Measurements from ENCODE around the gene RASIP1.
"Not testable (repeated sequence)": the region's sequence is repeated elsewhere in the genome, so short reads cannot be mapped to it uniquely, and the experiment has no call there.

The RASIP1 gene

DNA sequence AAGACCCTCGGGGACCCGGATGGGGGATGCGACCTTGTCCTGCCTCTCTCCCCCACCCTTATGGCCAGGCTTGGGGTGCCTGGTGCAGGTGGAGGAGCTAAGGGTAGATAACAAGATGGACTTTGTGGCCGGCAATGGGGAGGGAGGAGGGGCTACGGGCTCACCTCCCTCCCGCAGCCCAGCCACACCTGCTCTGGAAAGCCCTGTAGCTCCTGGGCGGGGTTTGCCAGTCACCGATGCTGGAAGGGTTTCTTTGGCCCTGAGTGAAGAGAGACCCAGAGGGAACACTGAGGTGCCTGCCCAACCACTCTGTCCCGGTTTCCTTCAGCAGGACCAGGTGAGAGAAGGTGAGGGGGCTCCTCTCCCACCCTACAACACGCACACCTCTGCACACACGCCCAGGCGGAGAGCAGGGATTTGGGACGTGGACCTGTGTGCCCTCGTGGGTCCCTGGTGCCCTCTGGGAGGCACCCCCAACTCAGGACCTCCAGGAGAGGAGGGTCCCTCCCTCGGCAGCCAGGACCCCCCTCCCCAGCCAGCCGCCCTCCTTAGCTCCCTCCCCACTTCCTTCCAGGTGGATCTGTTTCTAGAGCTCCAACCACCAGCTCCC, 44.6 kb downstream of the RASIP1 start, which contains the start of gene FUT2:
FUT2 (plus strand) TSS at position 229 of the 610 bp plus-strand sequence. CDS start 6,986 bp downstream, outside the sequence.
- no peak for DNase-seq (ENCODE audit: low read depth, low spot score)
- Histone ChIP-seq H3K9me3 (ENCODE audit: insufficient read depth, low read length) (no peaks in the 10 kb centered on the region), H3K4me3 (ENCODE audit: insufficient read length, low read depth) (peak within 1 kb of the TSS; percentile 71), H3K27me3 (ENCODE audit: insufficient read depth, insufficient read length) (no peaks in the 10 kb centered on the region), H3K36me3 (ENCODE audit: insufficient read depth, insufficient read length, low read length) (no peaks in the 10 kb centered on the region), H3K4me1 (ENCODE audit: insufficient read depth, insufficient read length) (peaks cover 5% of the 10 kb centered on the region), H3K9ac (ENCODE audit: insufficient read length, low read depth) (peak within 1 kb of the TSS; percentile 76)
- TF ChIP-seq SUZ12 (IDR thresholded peaks at IDR 0.05; ENCODE audit: extremely low read depth, insufficient read depth, insufficient read length) (no peak), YY1 (IDR thresholded peaks at IDR 0.05; ENCODE audit: insufficient read depth, insufficient read length) (no peak), ZNF274 (IDR thresholded peaks at IDR 0.05; ENCODE audit: low read depth, low read length) (no peak)

DNA sequence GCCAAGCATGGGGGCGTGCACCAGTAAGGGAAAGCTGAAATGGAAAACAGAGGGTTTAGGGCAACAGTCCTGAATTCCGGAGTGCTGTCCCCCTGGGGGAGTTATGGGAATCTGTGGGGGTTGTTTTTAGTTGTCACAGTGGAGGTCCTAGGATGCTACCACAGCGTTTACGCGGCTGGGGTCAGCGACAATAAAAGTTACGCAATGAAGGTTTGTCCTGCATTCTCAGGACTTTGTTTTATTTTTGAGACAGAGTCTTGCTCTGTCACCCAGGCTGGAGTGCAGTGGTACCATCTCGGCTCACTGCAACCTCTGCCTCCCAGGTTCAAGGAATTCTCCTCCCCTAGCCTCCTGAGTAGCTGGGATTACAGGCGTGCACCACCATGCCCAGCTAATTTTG, 46.8 kb downstream of the RASIP1 start:
- not testable (repeated sequence) for H3K9me3 ChIP-seq (ENCODE audit: insufficient read depth, low read length); DNase-seq (ENCODE audit: low read depth, low spot score); H3K4me3 ChIP-seq (ENCODE audit: insufficient read length, low read depth); H3K9ac ChIP-seq (ENCODE audit: insufficient read length, low read depth); H3K36me3 ChIP-seq (ENCODE audit: insufficient read depth, insufficient read length, low read length); H3K4me1 ChIP-seq (ENCODE audit: insufficient read depth, insufficient read length); H3K27me3 ChIP-seq (ENCODE audit: insufficient read depth, insufficient read length)

DNA sequence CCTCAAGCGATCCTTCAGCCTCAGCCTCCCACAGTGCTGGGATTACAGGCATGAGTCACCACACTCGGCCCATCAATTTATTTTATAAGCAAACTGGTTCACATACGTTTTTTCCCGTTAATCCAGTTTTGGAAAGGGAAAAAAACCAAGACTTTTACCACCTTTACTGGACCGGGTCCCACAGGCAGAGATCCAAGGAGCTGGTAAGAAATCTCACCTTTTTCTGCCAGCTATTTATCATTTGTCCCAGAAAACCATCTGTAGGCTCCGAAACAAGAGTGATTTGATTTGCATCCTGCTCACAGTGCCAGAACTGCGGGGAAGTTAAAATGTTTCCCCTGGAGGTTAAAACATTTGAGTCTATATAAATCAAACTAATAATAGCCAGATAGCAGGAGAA, 51.0 kb downstream of the RASIP1 start:
- Histone ChIP-seq H3K4me1 (ENCODE audit: insufficient read depth, insufficient read length) (peaks cover 2% of the 10 kb centered on the region), H3K4me3 (ENCODE audit: insufficient read length, low read depth) (no peak overlapping the region), H3K9me3 (ENCODE audit: insufficient read depth, low read length) (no peaks in the 10 kb centered on the region), H3K9ac (ENCODE audit: insufficient read length, low read depth) (no peak overlapping the region), H3K36me3 (ENCODE audit: insufficient read depth, insufficient read length, low read length) (no peaks in the 10 kb centered on the region), H3K27me3 (ENCODE audit: insufficient read depth, insufficient read length) (no peaks in the 10 kb centered on the region)
- DNase-seq (ENCODE audit: low read depth, low spot score), result no peak
- TF ChIP-seq ZNF274 (IDR thresholded peaks at IDR 0.05; ENCODE audit: low read depth, low read length), result no peak
- TF ChIP-seq SUZ12 (IDR thresholded peaks at IDR 0.05; ENCODE audit: extremely low read depth, insufficient read depth, insufficient read length), result no peak
- no peak for TF ChIP-seq YY1 (IDR thresholded peaks at IDR 0.05; ENCODE audit: insufficient read depth, insufficient read length)

DNA sequence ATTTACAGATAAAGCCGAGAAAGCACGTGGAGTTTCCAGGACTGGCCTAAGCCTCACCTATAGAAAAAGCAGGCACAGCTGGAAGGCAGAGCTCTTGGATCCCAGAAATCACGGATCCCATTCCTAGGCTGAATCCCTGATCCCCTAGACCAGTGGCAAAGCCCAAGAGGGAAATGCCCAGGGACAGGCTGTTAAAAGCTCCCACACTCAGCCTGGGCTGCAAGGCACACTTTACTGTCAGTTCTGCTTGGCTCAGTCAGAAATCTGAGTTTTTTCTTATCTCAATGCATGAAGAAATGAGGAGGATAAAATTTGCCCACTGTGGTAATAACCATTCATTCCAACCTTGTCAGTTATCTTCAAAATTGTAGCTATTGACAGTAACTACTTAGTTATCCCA, 52.6 kb downstream of the RASIP1 start:
- TF ChIP-seq ZNF274 (IDR thresholded peaks at IDR 0.05; ENCODE audit: low read depth, low read length), result no peak
- TF ChIP-seq YY1 (IDR thresholded peaks at IDR 0.05; ENCODE audit: insufficient read depth, insufficient read length), result no peak
- TF ChIP-seq SUZ12 (IDR thresholded peaks at IDR 0.05; ENCODE audit: extremely low read depth, insufficient read depth, insufficient read length), result no peak
- no peaks in the 10 kb centered on the region for H3K36me3 ChIP-seq (ENCODE audit: insufficient read depth, insufficient read length, low read length)
- no peak for DNase-seq (ENCODE audit: low read depth, low spot score)
- H3K9me3 ChIP-seq (ENCODE audit: insufficient read depth, low read length), result no peaks in the 10 kb centered on the region
- no peak overlapping the region for H3K9ac ChIP-seq (ENCODE audit: insufficient read length, low read depth)
- no peaks in the 10 kb centered on the region for H3K27me3 ChIP-seq (ENCODE audit: insufficient read depth, insufficient read length)
- no peak overlapping the region for H3K4me3 ChIP-seq (ENCODE audit: insufficient read length, low read depth)
- peaks cover 4% of the 10 kb centered on the region for H3K4me1 ChIP-seq (ENCODE audit: insufficient read depth, insufficient read length)

DNA sequence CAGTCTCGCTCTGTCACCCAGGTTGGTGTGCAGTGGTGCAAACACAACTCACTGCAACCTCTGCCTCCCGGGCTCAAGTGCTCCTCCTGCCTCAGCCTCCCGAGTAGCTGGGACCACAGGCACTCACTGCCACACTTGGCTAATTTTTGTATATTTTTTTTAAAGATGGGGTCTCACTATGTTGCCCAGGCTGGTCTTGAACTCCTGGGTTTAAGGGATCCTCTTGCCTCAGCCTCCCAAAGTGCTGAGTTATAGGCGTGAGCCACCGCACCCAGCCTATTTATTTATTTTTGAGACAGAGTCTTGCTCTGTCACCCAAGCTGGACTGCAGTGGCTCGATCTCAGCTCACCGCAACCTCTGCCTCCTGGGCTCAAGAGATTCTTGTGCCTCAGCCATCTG, 53.8 kb downstream of the RASIP1 start:
- H3K4me3 ChIP-seq (ENCODE audit: insufficient read length, low read depth); H3K4me1 ChIP-seq (ENCODE audit: insufficient read depth, insufficient read length); H3K27me3 ChIP-seq (ENCODE audit: insufficient read depth, insufficient read length); DNase-seq (ENCODE audit: low read depth, low spot score); H3K9me3 ChIP-seq (ENCODE audit: insufficient read depth, low read length); H3K36me3 ChIP-seq (ENCODE audit: insufficient read depth, insufficient read length, low read length); H3K9ac ChIP-seq (ENCODE audit: insufficient read length, low read depth): not testable (repeated sequence)

DNA sequence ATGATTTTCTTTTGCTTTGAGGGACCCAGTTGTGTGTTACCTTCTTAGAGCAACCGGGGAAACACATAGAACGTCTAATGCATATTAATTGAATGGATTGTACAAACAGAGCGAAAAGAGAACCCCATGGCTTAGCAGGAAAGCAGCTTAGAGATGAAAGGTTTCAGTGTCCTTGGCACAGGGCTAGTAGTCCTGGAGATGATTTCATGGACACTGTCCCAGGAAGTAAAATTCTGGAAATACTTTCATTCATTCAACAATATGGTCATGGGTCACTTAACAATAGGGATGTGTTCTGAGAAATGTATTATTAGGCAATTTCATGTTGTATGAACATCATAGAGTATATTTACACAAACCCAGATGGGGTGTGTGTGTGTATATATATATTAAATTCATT, 54.3 kb downstream of the RASIP1 start:
- H3K9ac ChIP-seq (ENCODE audit: insufficient read length, low read depth), result no peak overlapping the region
- no peaks in the 10 kb centered on the region for H3K27me3 ChIP-seq (ENCODE audit: insufficient read depth, insufficient read length)
- no peak for DNase-seq (ENCODE audit: low read depth, low spot score)
- H3K4me1 ChIP-seq (ENCODE audit: insufficient read depth, insufficient read length), result peaks cover 4% of the 10 kb centered on the region
- TF ChIP-seq ZNF274 (IDR thresholded peaks at IDR 0.05; ENCODE audit: low read depth, low read length), result no peak
- TF ChIP-seq YY1 (IDR thresholded peaks at IDR 0.05; ENCODE audit: insufficient read depth, insufficient read length), result no peak
- H3K4me3 ChIP-seq (ENCODE audit: insufficient read length, low read depth), result no peak overlapping the region
- no peaks in the 10 kb centered on the region for H3K36me3 ChIP-seq (ENCODE audit: insufficient read depth, insufficient read length, low read length)
- H3K9me3 ChIP-seq (ENCODE audit: insufficient read depth, low read length), result no peaks in the 10 kb centered on the region

DNA sequence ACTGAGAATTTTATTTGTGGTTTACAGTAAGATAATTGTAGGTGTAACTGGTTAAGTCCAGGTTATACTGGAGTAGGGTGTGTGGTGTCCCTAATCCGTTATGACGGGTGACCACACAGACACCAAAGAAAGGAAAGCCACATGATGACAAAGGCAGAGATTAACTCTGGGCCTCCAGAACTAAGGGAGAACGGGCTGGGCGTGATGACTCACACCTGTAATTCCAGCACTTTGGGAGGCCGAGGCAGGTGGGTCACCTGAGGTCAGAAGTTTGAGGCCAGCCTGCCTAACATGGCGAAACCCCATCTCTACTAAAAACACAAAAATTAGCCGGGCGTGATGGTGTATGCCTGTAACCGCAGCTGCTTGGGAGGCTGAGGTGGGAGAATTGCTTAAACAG, 54.8 kb downstream of the RASIP1 start:
- TF ChIP-seq SUZ12 (IDR thresholded peaks at IDR 0.05; ENCODE audit: extremely low read depth, insufficient read depth, insufficient read length) (no peak), ZNF274 (IDR thresholded peaks at IDR 0.05; ENCODE audit: low read depth, low read length) (no peak), YY1 (IDR thresholded peaks at IDR 0.05; ENCODE audit: insufficient read depth, insufficient read length) (no peak)
- no peak overlapping the region for H3K9ac ChIP-seq (ENCODE audit: insufficient read length, low read depth)
- no peaks in the 10 kb centered on the region for H3K27me3 ChIP-seq (ENCODE audit: insufficient read depth, insufficient read length)
- no peak overlapping the region for H3K4me3 ChIP-seq (ENCODE audit: insufficient read length, low read depth)
- no peak for DNase-seq (ENCODE audit: low read depth, low spot score)
- no peaks in the 10 kb centered on the region for H3K9me3 ChIP-seq (ENCODE audit: insufficient read depth, low read length)
- H3K4me1 ChIP-seq (ENCODE audit: insufficient read depth, insufficient read length), result peaks cover 4% of the 10 kb centered on the region
- no peaks in the 10 kb centered on the region for H3K36me3 ChIP-seq (ENCODE audit: insufficient read depth, insufficient read length, low read length)

DNA sequence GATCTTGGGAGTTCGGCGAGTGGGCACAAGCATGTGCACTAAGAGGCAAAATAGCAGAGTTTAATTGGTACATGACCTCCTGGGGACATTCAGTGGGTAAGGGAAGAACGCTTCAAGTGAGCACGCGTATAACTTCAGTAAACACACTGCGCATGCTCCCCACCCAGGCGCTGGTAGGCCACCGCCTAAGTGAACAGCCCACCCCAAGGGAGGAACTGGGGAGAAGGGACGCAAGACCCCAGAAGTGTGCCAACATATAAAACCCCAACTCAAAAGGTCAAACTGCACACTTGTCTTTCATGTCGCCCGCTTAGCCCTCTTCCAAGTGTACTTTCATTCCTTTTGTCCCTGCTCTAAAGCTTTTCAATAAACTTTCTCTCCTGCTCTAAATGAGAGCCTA, 57.1 kb downstream of the RASIP1 start:
- H3K27me3 ChIP-seq (ENCODE audit: insufficient read depth, insufficient read length), result no peaks in the 10 kb centered on the region
- no peaks in the 10 kb centered on the region for H3K36me3 ChIP-seq (ENCODE audit: insufficient read depth, insufficient read length, low read length)
- TF ChIP-seq ZNF274 (IDR thresholded peaks at IDR 0.05; ENCODE audit: low read depth, low read length), result no peak
- no peak for TF ChIP-seq SUZ12 (IDR thresholded peaks at IDR 0.05; ENCODE audit: extremely low read depth, insufficient read depth, insufficient read length)
- no peak for TF ChIP-seq YY1 (IDR thresholded peaks at IDR 0.05; ENCODE audit: insufficient read depth, insufficient read length)
- H3K9me3 ChIP-seq (ENCODE audit: insufficient read depth, low read length), result no peaks in the 10 kb centered on the region
- peaks cover 4% of the 10 kb centered on the region for H3K4me1 ChIP-seq (ENCODE audit: insufficient read depth, insufficient read length)
- H3K9ac ChIP-seq (ENCODE audit: insufficient read length, low read depth), result no peak overlapping the region
- no peak overlapping the region for H3K4me3 ChIP-seq (ENCODE audit: insufficient read length, low read depth)
- no peak for DNase-seq (ENCODE audit: low read depth, low spot score)

All from NT2/D1 (cell line).